Measurements from ENCODE around the gene MRPS10. TPM values are rescaled to one million over a fixed set of nuclear protein-coding genes. Genes with fewer than 3 reads are reported as not detected.

MRPS10 gene
- total RNA-seq, 1 experiment from 2014 or later = 62.1 TPM

GRCh38 chr6:42162812-42163211 lies 54.8 kb downstream of the MRPS10 start:
- intact Hi-C loops (cut with micrococcal nuclease) = loop anchor here (10.0 kb wide), 1 partner anchor 378 kb away; the partner anchor contains the start of genes PRICKLE4 and TOMM6
- RAD21 ChIA-PET (ENCODE audit: low non-redundant PET in 1 of 2, low total read pairs in 2 of 2, uncharacterized antibody in 2 of 2, unreplicated experiment in 2 of 2) = no interaction called here
- no peak overlapping the region for H3K4me3 ChIP-seq (replicated peaks in 1 of 2; ENCODE audit: low read depth in 1 of 2, low read length in 2 of 2)
- H3K9me2 ChIP-seq (ENCODE audit: insufficient read depth) = no peaks in the 10 kb centered on the region
- DNase-seq (ENCODE audit: low read depth, low spot score) (no peak), ATAC-seq (no peak)
- H4K20me1 ChIP-seq (ENCODE audit: insufficient read depth) = no peaks in the 10 kb centered on the region
- no peak overlapping the region for H2AFZ ChIP-seq (ENCODE audit: low read depth, low read length, poor library complexity, severe bottlenecking)
- no TSS peak for BruUV-seq (replicated peaks)
- TF ChIP-seq EGR1 (IDR thresholded peaks at IDR 0.05; ENCODE audit: low read depth) (no peak), CBX3 (IDR thresholded peaks at IDR 0.05; ENCODE audit: low read depth) (no peak), POLR2A (IDR thresholded peaks at IDR 0.05; ENCODE audit: borderline replicate concordance, extremely low read depth, insufficient read depth, insufficient read length) (no peak), ELF1 (IDR thresholded peaks at IDR 0.05; ENCODE audit: borderline replicate concordance, low read depth) (no peak), RAD21 (IDR thresholded peaks at IDR 0.05; ENCODE audit: low read depth) (no peak)
- no peaks in the 10 kb centered on the region for H3K27me3 ChIP-seq (ENCODE audit: insufficient read depth, low read length)
- no peaks in the 10 kb centered on the region for H3K79me2 ChIP-seq (ENCODE audit: insufficient read depth, low read length)
- H3K27ac ChIP-seq (ENCODE audit: low read depth, low read length) = no peak overlapping the region
- H3K4me1 ChIP-seq (ENCODE audit: control insufficient read depth in 1 of 2, insufficient read depth in 2 of 2, low read length in 2 of 2) = peaks cover 3 to 16% of the 10 kb centered on the region in 2 experiments; a peak in 3 of 4 replicates
- H3K9me3 ChIP-seq (ENCODE audit: control insufficient read depth in 1 of 2, insufficient read depth in 1 of 2, low read depth in 1 of 2, low read length in 2 of 2) = no peaks in the 10 kb centered on the region
- no peaks in the 10 kb centered on the region for H3K36me3 ChIP-seq (ENCODE audit: control insufficient read depth in 1 of 2, insufficient read depth in 2 of 2, low read length in 2 of 2)
- H3K4me2 ChIP-seq (ENCODE audit: low read length) = no peak overlapping the region
- CTCF ChIA-PET = no interaction called here
- H3K9ac ChIP-seq (ENCODE audit: low read length) = no peak overlapping the region
- POLR2A ChIA-PET = no interaction called here

GRCh38 chr6:42162384-42162783 lies 55.3 kb downstream of the MRPS10 start:
- ChIA-PET RAD21 (ENCODE audit: low non-redundant PET in 1 of 2, low total read pairs in 2 of 2, uncharacterized antibody in 2 of 2, unreplicated experiment in 2 of 2) (no interaction called here), CTCF (no interaction called here), POLR2A (no interaction called here)
- no peak for ATAC-seq
- no peaks in the 10 kb centered on the region for H3K36me3 ChIP-seq (ENCODE audit: control insufficient read depth in 1 of 2, insufficient read depth in 2 of 2, low read length in 2 of 2)
- no peak overlapping the region for H3K4me3 ChIP-seq (replicated peaks in 1 of 2; ENCODE audit: low read depth in 1 of 2, low read length in 2 of 2)
- DNase-seq (ENCODE audit: low read depth, low spot score) = no peak
- TF ChIP-seq CEBPB (IDR thresholded peaks at IDR 0.05; ENCODE audit: low read depth) (no peak), EZH2phosphoT487 (IDR thresholded peaks at IDR 0.05; ENCODE audit: borderline replicate concordance) (no peak), POLR2AphosphoS5 (IDR thresholded peaks at IDR 0.05; ENCODE audit: low read depth, low read length) (no peak), JUND (IDR thresholded peaks at IDR 0.05) (no peak), CBX3 (IDR thresholded peaks at IDR 0.05; ENCODE audit: low read depth) (no peak), YY1 (IDR thresholded peaks at IDR 0.05; ENCODE audit: extremely low read depth, insufficient replicate concordance, low read depth, low read length) (no peak), REST (IDR thresholded peaks at IDR 0.05; ENCODE audit: low read depth) (no peak), ZNF274 (IDR thresholded peaks at IDR 0.05; ENCODE audit: low read depth, low read length) (no peak), SIN3A (IDR thresholded peaks at IDR 0.05; ENCODE audit: low read depth) (no peak), RAD21 (IDR thresholded peaks at IDR 0.05; ENCODE audit: low read depth) (no peak), SP1 (IDR thresholded peaks at IDR 0.05; ENCODE audit: low read depth) (no peak)
- no peak overlapping the region for H3K9ac ChIP-seq (ENCODE audit: low read length)
- H3K4me2 ChIP-seq (ENCODE audit: low read length) = no peak overlapping the region
- H4K20me1 ChIP-seq (ENCODE audit: insufficient read depth) = no peaks in the 10 kb centered on the region
- H3K27me3 ChIP-seq (ENCODE audit: insufficient read depth, low read length) = no peaks in the 10 kb centered on the region
- no TSS peak for BruUV-seq (replicated peaks)
- H3K4me1 ChIP-seq (ENCODE audit: control insufficient read depth in 1 of 2, insufficient read depth in 2 of 2, low read length in 2 of 2) = peaks cover 3 to 19% of the 10 kb centered on the region in 2 experiments; a peak in 3 of 4 replicates
- intact Hi-C loops (cut with micrococcal nuclease) = loop anchor here (10.0 kb wide), 1 partner anchor 378 kb away; the partner anchor contains the start of genes PRICKLE4 and TOMM6
- no peak overlapping the region for H2AFZ ChIP-seq (ENCODE audit: low read depth, low read length, poor library complexity, severe bottlenecking)
- H3K79me2 ChIP-seq (ENCODE audit: insufficient read depth, low read length) = no peaks in the 10 kb centered on the region
- H3K27ac ChIP-seq (ENCODE audit: low read depth, low read length) = no peak overlapping the region
- H3K9me2 ChIP-seq (ENCODE audit: insufficient read depth) = no peaks in the 10 kb centered on the region
- H3K9me3 ChIP-seq (ENCODE audit: control insufficient read depth in 1 of 2, insufficient read depth in 1 of 2, low read depth in 1 of 2, low read length in 2 of 2) = no peaks in the 10 kb centered on the region
